HFFc6 (cell line): ENCODE results near the gene FAM13A. TPM values are rescaled to one million over a fixed set of nuclear protein-coding genes. Genes with fewer than 3 reads are reported as not detected.
A peak's percentile ranks its signal among the peaks of the same experiment; 100 is the strongest.

Experiments used
- DNase-seq: peaks from one replicate; pipeline ENCODE4 v3.0.0-alpha.2; 2018
- H3K27ac Mint-ChIP-seq: 2 replicates; pipeline ENCODE4 v1.8.0; 2020; ENCODE audit warnings: mild to moderate bottlenecking, mixed read lengths
- H3K27me3 Mint-ChIP-seq: 2 replicates; pipeline ENCODE4 v1.8.0; 2021; ENCODE audit warnings: mild to moderate bottlenecking, moderate library complexity, mixed read lengths; ENCODE audit not compliant: insufficient read depth
- H3K36me3 Mint-ChIP-seq: 2 replicates; pipeline ENCODE4 v1.8.0; 2021; ENCODE audit warnings: low read depth, mixed read lengths
- H3K4me1 Mint-ChIP-seq: 2 replicates; pipeline ENCODE4 v1.8.0; 2020; ENCODE audit warnings: low read depth, mixed read lengths
- H3K4me3 Mint-ChIP-seq: 2 replicates; pipeline ENCODE4 v1.8.0; 2020; ENCODE audit warnings: mild to moderate bottlenecking, moderate library complexity, mixed read lengths
- H3K9me3 Mint-ChIP-seq: 2 replicates; pipeline ENCODE4 v1.8.0; 2020; ENCODE audit warnings: mild to moderate bottlenecking, mixed read lengths
- total RNA-seq, 6 experiments: library from RNA; stranded (reverse); fragmentation: NEBNext Ultra II Directional; extraction: Animal tissue kit (Norgen Biotek cat#: 25700); gene quantifications; 2 replicates in 1 of 6; 3 replicates in 5 of 6; pipeline ENCODE4 v1.2.3, GENCODE V29; 2021
- TF ChIP-seq, protein P1 (sequence below): fragments of 200-600 bp; sonication (generic); IDR thresholded peaks from 2 replicates; pipeline ENCODE4 v1.5.0; 2021; ENCODE audit warnings: antibody characterized with exemption, mild to moderate bottlenecking

The FAM13A gene
- total RNA-seq, 6 experiments from 2014 or later = 8.0 to 11.2 (median 9.7) TPM

DNA sequence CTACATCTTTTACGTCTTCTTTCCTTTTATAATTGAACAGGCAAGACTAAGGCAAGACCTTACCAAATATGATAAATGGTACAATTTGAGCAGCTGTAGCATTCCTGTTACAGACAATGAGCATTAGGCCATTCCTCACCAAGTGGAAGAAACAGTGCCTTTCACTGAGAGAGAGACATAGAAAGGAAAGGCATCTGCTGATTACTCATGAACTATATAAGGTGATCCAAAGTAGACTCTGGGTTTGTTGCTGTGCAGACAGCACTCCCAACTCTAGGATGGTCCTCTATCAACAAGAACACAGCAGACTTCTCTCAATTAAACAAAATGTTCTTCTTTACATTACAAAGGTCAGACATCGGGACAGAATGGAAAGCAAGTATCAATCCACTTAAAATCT is 91.9 kb downstream of the FAM13A start:
- 0 out of 2 replicates have a peak, but pooled peaks cover 4% of the 10 kb centered on the region for H3K9me3 Mint-ChIP-seq
- H3K4me3 Mint-ChIP-seq = no peak overlapping the region
- DNase-seq = no peak
- peaks cover 31% of the 10 kb centered on the region for H3K4me1 Mint-ChIP-seq
- no peaks in the 10 kb centered on the region for H3K27me3 Mint-ChIP-seq
- peaks cover 11% of the 10 kb centered on the region for H3K36me3 Mint-ChIP-seq
- TF ChIP-seq, protein P1, sequence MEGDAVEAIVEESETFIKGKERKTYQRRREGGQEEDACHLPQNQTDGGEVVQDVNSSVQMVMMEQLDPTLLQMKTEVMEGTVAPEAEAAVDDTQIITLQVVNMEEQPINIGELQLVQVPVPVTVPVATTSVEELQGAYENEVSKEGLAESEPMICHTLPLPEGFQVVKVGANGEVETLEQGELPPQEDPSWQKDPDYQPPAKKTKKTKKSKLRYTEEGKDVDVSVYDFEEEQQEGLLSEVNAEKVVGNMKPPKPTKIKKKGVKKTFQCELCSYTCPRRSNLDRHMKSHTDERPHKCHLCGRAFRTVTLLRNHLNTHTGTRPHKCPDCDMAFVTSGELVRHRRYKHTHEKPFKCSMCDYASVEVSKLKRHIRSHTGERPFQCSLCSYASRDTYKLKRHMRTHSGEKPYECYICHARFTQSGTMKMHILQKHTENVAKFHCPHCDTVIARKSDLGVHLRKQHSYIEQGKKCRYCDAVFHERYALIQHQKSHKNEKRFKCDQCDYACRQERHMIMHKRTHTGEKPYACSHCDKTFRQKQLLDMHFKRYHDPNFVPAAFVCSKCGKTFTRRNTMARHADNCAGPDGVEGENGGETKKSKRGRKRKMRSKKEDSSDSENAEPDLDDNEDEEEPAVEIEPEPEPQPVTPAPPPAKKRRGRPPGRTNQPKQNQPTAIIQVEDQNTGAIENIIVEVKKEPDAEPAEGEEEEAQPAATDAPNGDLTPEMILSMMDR = no peak
- peak overlapping the region; percentile 27; the same call in 1 of the 2 replicates for H3K27ac Mint-ChIP-seq

DNA sequence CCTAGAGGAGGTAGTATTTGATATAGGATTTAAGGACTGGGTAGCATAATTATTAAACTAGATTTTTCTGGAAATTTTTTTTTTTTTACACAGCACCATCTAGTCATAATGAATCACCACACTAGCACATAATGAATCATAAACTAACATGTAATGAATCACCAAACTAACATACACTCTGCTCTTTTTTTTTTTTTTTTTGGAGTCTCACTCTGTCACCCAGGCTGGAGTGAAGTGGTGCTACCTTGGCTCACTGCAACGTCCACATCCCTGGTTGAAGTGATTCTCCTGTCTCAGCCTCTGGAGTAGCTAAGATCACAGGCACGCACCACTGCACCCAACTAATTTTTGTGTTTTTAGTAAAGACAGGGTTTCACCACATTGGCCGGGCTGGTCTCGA is 92.5 kb downstream of the FAM13A start:
- peak overlapping the region; percentile 65 for H3K27ac Mint-ChIP-seq
- TF ChIP-seq, protein P1 = no peak
- peaks cover 11% of the 10 kb centered on the region for H3K36me3 Mint-ChIP-seq
- H3K27me3 Mint-ChIP-seq = no peaks in the 10 kb centered on the region
- H3K9me3 Mint-ChIP-seq = 0 out of 2 replicates have a peak, but pooled peaks cover 4% of the 10 kb centered on the region
- no peak overlapping the region for H3K4me3 Mint-ChIP-seq
- DNase-seq = peak; percentile 58
- peaks cover 31% of the 10 kb centered on the region for H3K4me1 Mint-ChIP-seq

DNA sequence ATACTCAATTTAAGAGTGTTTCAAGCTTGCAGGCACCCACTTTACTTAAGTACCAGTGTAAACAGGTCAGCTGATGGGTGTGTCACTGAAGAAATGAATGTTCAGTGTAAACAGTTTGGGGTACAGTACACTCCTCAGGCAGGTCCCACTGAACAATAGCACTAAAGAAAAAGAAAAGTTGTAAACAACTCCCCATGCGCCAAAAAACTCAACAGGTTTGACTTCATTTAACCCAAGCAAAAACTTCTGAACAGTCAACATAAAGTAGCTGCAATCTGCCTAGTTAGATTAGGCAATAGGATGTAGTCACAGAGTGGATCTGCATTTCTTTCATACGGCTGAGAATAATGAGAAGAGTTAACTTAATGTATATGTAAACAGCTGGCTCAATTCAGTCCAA is 93.2 kb downstream of the FAM13A start:
- Mint-ChIP-seq H3K4me3 (peak overlapping the region; percentile 3; the same call in 1 of the 2 replicates), H3K4me1 (peaks cover 31% of the 10 kb centered on the region), H3K9me3 (0 out of 2 replicates have a peak, but pooled peaks cover 4% of the 10 kb centered on the region)

DNA sequence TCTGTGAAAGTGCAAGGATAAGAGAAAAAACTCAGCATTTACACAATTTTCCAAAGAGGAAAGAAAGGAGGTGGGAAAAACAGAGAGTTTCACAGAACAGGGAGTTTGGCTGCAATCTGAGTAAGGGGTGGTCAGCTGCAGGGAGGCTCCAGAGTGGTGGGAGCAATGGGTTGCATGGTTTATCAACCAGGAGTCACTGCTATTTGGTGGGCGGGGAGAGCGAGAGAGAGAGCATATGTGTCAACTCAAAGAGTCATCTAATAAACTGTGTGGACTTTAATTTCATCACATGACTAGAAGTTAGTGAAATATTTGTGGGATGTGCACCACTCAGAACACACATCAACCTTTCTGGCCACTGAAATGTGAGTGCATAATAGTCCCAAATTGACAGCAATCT is 94.6 kb downstream of the FAM13A start:
- DNase-seq = no peak
- Mint-ChIP-seq H3K9me3 (0 out of 2 replicates have a peak, but pooled peaks cover 4% of the 10 kb centered on the region), H3K4me3 (no peak overlapping the region), H3K27ac (no peak overlapping the region; the same call in 1 of the 2 replicates), H3K27me3 (no peaks in the 10 kb centered on the region), H3K4me1 (peaks cover 37% of the 10 kb centered on the region), H3K36me3 (peaks cover 11% of the 10 kb centered on the region)
- TF ChIP-seq, protein P1 = no peak

More for the DNA sequence above, 93.2 kb downstream of the FAM13A start:
- TF ChIP-seq, protein P1 = no peak
- no peaks in the 10 kb centered on the region for H3K27me3 Mint-ChIP-seq
- peak; percentile 24 for DNase-seq
- H3K36me3 Mint-ChIP-seq = peaks cover 11% of the 10 kb centered on the region
- peak overlapping the region; percentile 65 for H3K27ac Mint-ChIP-seq

DNA sequence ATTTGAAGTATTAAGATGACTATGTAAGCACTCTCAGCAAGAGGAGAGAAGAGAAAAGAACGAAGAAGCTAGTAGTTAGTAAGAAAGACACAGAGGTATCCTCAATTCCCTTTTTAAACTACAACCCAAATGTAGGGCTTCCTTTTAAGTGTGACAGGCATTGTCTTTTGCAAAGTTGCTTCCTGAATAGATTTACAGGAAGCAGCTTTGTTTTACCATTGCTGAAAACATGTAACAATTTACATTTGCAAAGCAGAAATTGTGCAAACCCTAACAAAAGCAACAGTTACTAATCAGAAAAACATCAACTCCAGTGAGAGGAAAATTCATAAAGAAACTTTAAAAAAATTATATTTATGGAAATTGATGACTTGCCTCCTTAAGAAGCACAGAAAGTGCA is 96.4 kb downstream of the FAM13A start:
- peaks cover 47% of the 10 kb centered on the region for H3K4me1 Mint-ChIP-seq
- no peak for DNase-seq
- H3K9me3 Mint-ChIP-seq = 0 out of 2 replicates have a peak, but pooled peaks cover 4% of the 10 kb centered on the region
- peaks cover 7% of the 10 kb centered on the region for H3K36me3 Mint-ChIP-seq
- TF ChIP-seq, protein P1 = no peak
- H3K27me3 Mint-ChIP-seq = no peaks in the 10 kb centered on the region; the same call in 1 of the 2 replicates
- no peak overlapping the region for H3K4me3 Mint-ChIP-seq
- no peak overlapping the region for H3K27ac Mint-ChIP-seq
